Kidney glomerular epithelial cell (primary cell): ENCODE results near the gene NRIP1.
A peak's percentile ranks its signal among the peaks of the same experiment; 100 is the strongest.

Experiments
- DNase-seq: peaks from one replicate; lab custom pipeline; 2025; lab: John Stamatoyannopoulos, UW

The NRIP1 gene

DNA sequence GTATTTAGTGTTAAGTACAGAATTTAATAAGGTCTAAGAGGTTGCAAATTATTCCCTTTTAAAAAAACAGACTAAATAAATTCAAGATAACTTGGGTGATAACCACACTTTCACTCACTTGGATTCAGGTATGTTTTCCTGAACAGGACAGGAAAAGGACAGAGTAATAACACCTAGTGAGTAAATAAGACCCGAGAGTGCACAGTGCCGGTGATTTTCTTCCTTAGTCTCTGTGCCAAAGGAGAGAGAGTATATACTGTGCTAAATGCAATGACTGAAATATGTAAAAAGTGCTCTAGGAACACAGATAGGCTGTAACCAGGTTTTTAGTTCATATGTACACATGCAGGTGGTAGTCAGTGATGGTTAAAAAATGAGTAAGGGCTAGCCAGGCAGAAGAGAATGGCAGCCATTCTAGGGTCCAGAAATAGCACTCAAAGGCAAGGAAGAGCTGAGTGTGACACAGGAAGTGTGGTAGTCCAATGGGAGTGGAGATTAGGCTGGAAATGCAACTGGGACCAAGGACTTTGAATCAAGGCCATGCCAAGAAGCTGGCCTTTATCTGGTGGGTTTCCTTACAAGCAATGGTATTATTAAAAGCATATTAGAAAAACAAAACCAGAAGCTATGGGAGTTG lies 58.1 kb downstream of the NRIP1 start:
- DNase-seq: no peak

DNA sequence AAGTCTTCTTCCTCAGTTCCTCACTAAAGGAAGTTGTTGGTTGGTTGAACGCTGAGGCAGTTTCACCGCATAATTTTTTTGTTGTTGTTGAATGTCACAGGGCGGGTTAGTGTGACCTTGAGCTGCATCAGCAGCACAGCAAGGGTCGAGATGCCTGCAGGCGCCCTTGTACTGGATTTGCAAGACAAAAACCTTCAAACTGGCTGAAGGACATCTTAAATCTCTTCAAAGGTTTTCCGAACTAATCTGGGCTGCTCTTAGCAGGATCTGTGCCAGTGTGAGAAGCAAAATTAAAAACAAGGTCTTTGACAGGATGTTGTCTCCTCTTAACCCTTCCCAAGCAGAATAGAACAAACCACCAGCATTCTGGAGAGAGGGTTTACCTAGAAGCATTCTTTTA lies 59.4 kb downstream of the NRIP1 start:
- no peak for DNase-seq

DNA sequence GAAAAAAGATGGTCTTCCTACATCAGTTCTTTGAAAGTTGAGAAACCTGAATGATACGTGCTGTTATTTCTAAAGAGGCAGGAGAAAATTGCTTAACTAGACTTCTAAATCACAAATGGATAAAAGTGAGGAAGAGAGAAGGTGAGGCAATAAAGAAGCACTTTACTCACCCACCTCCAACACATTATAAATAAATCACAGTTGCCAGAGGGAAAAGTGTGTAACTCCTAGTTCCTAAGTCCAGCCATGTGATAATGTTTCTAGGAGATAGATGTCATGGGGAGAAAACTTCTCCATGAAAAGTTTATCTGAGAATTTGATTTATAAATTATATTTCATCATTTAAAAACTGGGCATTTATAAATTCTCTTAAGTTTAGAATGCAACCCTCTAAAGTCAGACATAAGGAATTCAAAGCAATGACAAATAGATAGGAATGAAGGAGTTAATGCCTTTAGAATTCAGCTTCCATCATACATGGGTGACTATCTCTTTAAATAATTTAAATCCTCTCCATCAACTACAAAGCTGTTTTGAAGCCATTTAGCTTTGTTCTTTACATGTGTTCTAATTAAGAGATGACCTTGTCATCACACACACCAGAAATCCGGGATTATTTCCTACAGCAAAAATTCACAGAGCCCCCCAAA lies 60.0 kb downstream of the NRIP1 start:
- peak; percentile 6 for DNase-seq

DNA sequence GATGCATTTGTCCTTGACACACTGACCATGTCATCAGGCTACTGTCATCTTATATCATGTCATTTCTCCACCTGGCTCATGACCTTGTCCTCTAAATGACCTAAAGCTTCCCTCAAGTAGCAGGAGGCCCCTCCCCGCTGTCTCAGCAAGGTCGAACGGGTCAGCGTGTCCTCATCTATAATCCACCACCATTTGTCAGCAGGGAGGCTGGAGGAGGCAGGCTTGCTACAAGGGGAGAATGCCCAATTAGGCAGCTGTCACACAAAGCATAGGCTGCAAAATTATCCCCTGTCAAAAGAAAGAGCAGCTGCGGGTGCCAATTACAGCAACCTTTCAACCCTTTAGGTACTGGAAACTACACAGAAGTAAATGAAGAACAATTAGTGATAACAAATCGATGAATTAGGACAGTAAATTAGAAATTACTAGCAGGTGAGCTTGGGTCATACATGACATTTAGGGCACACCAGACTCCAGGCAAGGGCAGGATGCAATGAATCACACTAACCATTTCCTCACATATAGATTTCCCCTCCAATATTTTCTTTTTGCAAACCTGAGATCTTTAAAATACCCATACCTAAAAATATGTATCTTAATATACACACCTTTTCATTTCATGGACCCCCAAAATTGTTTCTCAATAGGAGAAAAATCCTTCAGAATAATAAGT lies 61.2 kb downstream of the NRIP1 start:
- no peak for DNase-seq

DNA sequence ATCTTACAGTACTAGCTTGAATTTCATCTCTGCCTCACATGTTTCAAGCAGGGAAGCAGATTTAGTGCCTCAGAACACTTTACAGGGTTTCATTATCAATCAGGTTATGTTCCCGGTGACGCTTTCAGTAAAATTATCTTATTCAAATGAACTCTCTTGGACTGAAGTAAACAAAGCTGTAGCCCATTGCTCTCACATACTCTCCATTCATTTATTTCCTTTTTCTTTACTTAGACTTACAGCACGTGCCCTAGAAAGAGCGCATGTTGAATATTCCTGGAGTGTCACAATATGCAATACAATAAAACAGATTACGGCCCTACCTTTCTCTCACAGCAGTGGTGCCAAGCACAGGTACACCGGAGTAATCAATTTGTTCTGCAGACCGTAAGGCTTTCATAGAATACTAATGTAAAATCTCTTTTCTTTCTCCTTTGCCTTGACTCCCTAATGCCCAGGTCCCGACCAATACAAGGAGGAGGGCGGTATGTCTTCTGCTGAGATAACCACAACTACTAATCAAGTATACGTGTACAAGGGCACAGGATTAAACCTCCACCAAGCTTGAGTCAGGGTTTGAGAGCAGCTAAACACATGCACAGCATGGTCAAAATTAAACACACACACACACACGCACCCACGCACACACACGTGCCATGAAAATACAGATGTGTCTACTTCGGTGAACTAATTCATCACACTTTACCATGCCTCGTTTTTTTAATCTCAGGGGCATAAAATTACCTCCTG lies 62.8 kb downstream of the NRIP1 start:
- no peak for DNase-seq

DNA sequence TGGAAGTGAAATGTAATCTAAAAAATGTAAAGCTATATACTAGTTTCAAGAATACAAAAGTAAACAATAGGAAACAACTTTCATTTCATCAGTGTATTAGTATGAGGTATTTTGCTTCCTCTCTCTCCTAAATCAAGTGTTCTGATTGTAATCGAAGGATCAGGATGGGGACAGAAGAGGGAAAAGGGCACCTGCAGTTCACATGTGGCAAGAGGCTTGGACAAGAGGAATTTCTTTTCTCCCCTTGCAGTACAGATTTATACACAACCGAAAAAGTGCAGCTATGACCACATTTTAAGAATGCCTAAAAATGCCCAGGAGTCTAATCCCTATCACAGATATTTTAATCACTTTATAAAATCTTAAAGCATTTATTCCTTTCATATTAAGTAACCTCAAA lies 63.7 kb downstream of the NRIP1 start:
- DNase-seq: no peak

DNA sequence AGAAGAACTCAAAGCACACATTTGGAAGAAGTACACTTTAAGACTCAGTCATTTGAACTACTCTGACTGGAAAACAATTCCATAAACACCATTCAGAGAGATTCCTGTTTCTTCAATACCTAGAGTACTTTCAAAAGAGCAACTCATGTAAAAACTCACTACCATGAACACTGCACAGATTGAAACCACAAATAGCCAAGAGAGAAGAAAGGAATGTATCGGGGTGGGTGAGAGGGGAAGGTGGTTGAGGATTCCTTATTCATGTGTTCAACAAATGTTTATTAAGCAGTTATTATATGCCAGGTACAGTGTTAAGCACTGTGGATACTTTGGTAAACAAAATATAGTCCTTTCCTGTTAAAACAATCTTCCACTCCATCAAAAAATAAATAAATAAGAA lies 64.7 kb downstream of the NRIP1 start:
- DNase-seq: peak; percentile 80

DNA sequence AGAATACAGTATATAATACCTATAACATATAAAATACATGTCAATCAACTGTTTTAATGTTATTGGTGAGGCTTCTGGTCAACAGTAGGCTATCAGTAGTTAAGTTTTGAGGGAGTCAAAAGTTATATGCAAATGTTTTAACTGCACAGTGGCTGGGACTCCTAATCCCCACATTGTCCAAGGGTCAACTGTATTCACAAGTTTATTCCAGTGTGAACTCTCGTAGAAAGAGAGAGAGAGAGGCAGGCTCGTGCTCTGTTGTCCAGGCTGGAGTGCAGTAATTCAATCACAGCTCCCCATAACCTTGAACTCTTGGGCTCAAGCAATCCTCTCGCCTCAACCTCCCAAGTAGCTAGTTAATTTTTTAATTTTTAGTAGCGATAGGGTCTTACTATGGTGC lies 66.0 kb downstream of the NRIP1 start:
- no peak for DNase-seq

DNA sequence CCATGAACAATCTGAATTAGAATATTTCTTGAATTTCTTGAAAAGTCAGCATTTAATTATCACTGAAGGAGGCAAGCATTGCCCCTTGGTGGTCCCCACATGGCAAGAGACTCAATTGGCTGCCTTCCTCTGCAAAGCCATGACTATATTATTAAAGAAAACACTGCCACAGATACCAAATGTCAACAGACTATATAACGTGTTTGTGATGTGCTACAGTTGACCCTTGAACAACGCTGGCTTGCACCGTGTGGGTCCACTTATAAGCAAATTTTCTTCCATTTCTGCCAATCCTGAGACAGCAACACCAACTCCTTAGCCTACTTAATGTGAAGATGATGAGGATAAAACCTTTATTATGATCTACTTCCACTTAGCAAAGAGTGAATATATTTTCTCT lies 66.5 kb downstream of the NRIP1 start:
- no peak for DNase-seq

DNA sequence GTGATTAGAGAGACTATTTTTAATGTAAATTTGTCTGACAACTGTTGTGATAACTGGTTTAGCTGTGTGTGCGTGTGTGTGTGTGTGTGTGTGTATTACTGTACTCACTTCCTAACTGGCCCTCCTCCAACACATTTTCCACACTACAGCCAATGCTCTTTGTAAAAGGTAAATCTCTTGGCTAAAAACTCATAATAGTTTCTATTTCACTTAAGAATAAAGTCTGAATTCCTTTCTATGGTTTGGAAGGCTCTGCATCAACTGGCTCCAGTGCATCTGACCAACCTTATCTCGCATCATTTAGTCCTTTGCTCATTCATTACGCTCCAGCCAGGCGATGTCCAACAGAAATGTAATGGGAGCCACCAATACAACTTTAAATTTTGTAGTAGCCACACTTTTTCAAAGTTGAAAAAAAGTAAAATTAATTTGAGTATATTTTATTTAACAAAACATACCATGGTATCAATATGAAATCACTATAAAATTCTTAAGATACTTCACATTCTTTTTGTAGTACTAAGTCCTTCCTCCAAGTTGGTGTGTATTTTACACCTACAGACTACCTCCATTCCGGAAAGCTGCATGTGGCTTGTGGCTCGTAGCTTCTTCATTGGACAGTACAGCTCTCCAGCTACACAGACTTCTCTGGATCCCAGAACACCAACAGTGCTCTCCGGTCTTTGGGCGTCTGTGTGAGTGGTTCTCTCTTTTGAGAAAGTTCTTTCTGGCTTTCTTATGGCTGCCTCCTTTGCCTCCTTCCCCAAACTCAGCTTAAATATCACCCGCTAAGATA lies 68.9 kb downstream of the NRIP1 start:
- DNase-seq: peak; percentile 49

DNA sequence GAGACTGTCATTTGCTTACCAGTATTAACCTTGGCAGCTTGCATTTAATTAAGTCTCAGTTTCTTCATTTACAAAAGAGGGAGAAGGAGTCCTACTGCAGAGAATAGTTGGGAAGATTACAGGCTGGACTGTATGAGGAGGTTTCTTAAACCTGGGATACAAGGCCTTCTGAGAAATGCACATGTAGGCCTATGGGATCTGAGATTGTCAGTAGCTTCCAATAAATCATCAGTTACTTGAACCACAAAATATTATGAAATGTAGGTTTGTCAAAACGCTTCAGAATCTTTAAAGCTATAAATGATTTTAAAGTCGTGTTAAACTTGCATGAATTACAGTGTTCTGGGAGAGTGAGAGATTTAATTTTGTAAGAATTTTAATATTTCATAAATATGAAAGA lies 69.6 kb downstream of the NRIP1 start:
- DNase-seq: no peak

DNA sequence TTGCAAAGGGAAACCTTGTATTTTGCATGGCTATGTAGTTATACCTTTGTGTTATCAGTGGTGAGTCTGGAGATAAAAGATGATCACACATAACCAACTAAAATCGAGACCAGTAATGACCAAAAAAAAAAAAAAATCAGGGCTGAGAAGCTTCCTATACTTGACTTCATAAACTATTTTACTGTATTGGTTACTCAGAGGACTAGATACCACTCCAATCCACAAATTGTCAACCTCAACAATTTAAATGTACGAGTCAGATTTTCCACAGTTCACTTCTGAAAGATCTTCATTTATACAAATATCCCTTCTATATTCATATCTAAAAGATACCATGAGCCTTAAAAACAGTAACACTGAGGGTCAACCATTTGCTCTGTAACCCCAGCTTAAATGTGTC lies 71.7 kb downstream of the NRIP1 start:
- no peak for DNase-seq

DNA sequence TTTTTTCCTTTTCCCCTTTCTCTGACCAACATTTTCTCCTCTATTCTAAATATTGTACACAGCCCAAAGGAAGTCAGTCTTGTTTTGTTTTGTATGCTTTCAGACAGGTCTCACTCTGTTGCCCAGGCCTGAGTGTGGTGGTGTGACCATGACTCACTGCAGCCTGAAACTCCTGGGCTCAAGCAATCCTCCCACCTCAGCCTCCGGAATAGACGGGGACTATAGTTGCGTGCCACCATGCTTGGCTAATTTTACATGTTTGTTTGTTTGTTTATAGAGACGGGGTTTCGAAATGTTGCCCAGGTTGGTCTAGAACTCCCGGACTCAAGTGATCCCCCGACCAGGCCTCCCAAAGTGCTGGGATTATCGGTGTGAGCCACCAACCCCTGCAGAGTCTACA lies 72.8 kb downstream of the NRIP1 start:
- peak; percentile 63 for DNase-seq

DNA sequence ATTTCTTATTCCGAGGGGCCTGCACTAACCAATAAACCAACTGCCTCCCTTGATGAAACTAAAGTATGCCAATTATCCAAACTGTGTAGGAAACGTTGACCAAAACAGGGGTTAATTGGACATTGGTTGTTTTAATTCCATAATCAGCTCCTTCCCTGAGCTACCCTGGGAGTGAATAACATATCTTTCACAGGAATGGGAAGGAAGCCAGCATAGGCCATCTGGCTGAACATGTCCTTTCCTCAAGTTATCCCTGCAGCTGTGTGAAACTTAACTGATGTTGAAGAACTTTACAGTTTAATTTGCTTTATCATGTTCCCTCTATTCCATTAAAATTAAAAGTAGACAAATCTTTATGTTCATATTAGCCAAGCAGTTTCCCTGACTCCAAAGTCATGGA lies 75.4 kb downstream of the NRIP1 start:
- DNase-seq: no peak

DNA sequence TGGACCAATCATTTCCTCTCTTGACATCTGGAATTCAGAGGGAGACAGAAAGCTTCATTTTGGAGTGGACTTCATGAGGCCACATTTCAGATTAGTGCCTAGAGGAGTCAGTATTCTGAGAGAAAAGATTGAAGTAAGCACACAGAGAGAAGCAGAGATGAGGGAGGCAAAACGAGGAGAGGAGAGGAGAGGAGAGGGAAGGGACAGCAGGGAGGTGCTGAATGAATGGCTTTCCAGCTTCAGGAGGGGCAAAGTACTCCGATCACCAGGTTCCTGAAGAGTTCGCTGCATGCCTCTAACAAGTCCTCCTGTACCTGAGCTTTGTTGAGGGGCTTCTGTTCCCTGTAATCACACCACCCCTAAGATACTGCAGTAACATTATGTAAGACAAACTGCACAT lies 76.0 kb downstream of the NRIP1 start:
- no peak for DNase-seq

DNA sequence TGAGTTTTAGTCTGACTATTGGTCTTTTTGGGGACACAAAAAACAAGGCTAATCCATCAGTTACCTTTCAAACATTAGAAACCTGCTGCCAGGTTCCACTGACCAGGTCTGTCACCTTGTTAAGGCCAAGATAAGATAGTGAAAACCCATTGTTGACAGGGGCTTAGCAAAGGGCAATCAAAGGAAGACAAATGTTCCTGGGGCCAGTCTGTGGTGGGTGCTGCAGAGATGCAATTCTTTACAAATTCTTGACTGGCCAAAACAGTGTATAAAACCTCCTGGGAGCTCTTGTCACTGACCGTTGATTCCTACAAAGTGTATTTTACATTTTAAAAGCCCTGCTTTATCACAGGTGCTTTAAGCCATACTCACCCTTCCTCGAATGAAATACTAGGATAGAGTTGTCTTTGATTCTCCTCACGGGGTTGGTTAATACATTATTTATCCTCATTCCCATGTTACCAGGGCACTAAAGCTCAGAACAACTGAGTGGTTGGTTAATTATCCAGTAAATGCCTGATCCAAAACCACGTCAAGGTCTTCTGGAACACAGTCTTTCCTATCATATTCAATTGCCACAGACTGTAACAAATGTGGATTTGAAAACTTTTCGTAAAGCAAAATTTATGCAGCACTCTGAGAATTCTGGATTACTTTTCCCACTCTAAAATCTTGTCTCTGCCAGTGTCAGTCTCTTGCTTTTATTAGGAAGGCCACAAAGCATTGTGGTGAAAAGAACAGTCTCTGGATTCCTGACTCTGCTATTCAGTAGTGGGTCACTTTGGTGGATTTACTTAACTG lies 77.2 kb downstream of the NRIP1 start:
- DNase-seq: no peak

DNA sequence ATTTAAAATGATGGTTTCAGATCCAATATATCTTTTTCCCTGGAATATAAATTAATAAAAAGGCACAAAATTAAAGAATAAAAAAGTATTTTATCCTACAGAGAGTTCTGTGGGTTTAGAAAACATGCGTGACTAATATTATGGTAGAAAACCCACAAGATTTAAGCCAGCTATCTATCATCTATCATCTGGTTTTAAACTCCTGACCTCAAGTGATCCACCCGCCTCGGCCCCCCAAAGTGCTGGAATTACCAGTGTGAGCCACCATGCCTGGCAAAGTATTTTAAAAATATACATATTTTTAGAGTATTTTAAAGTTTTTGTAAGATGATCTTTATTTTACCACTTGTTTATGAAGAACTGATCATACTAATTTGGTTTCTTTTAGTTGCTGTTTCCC lies 79.5 kb downstream of the NRIP1 start:
- no peak for DNase-seq

DNA sequence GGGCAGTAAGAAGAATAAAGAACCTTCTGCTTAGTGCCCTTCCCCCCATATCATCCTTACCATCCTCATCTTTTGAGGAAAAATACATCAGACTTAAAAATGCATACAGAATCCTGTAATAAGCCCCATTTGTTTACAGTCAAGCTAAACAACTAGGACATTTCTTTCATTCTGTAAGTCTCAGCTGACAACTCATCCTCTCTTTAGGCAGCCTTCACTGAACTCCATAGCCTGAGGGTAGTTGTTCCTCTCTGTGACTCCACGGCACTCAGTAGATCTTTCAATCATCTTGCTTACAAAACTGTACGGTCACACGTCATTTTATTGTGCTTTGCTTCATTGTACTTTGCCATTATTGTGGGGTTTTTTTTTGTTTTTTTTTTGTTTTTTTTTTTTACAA lies 82.5 kb downstream of the NRIP1 start:
- DNase-seq: no peak

DNA sequence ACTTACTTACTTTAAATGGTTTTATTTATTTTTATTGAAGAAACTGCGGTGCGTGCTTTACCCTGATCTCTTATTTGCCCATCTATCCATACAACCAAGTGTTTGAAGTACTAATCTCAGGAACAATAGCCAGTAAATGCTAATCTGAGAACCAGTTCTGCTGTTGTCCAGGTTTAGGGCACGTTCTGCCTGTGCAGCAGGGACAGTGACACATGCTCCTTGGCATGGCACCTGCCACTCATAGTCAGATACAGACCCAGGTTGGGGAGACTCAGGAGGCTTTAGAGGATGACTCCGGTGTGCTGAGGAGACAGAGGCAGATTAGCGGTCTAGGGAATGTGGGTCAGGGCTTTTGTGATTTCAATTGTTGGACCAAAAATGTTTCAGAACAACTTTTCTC lies 83.6 kb downstream of the NRIP1 start:
- no peak for DNase-seq

DNA sequence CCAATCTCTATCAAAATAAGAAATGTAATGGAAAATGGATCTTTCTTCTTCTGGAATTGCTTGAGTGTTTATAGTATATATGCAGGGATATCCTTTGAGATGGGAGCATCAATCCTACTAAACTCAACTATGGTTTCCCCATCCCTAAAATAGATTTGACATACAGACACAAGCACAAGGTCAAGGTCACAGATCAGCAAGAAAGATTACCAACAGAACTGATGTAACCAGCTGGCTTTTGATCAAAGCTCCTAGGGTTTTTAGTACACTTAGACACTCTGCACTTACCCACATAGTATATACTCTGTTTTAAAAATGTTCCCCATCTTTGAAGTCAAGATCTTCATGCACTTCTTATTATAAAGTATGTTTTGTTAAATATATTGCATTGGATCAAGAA lies 85.5 kb downstream of the NRIP1 start:
- DNase-seq: no peak

DNA sequence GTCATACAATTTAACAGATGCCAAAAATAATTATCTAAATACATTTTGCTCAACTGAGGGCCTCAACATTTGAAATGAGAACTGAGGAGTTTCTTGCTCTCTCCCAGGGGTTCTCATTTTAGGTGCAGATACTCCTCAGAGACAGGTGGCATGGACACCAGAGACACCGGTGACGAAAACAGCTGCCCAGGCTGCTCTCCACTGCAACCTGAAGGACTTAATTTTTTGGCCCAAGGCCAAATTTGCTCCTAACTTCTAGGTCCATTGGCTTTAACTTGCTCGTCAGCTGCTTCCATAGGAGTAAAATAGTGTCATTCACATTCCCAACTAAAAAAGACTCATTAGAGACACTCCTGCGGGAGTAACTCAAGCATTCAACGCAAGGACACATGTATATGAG lies 87.0 kb downstream of the NRIP1 start:
- no peak for DNase-seq
